SK-N-MC (cell line): ENCODE data around the gene ABCA5.

ENCODE experiments used
- EZH2 ChIP-seq: fragments of 200-600 bp; sonication (generic); IDR thresholded peaks from one replicate; pipeline ENCODE4 v1.6.1; 2017; ENCODE audit warnings: antibody characterized with exemption
- FOXP2 ChIP-seq: optimal IDR thresholded peaks from 2 replicates; pipeline ENCODE3; 2011; ENCODE audit warnings: mild to moderate bottlenecking, moderate library complexity; ENCODE audit not compliant: insufficient read depth; ENCODE audit errors: extremely low read length, control extremely low read depth
- POLR2AphosphoS5 ChIP-seq: IDR thresholded peaks from 2 replicates; pipeline ENCODE4 v1.6.1; 2012; ENCODE audit warnings: mild to moderate bottlenecking, low read depth, low read length, borderline replicate concordance

- TF ChIP-seq POLR2AphosphoS5 (no peak), EZH2 (no peak), FOXP2 (no peak)
These were observed 59.7 kb downstream of the ABCA5 start for GRCh38 chr17:69267219-69267618.
